AG04450 (cell line): ENCODE data around the gene OPHN1. TPM values are rescaled to one million over a fixed set of nuclear protein-coding genes. Genes with fewer than 3 reads are reported as not detected.

Experiments
- CTCF ChIA-PET: fragments of 300-600, 350-600 bp; formaldehyde crosslinking; extraction: SDS; loops from one replicate; lab custom pipeline; 2022; ENCODE audit warnings: antibody characterized with exemption, inconsistent platforms; lab: Charles Lee
- POLR2A ChIA-PET: fragments of 350-600 bp; formaldehyde crosslinking; extraction: SDS; loops from one replicate; lab custom pipeline; 2021; ENCODE audit warnings: antibody characterized with exemption, inconsistent platforms; lab: Yijun Ruan, JAX
- DNase-seq: peaks from one replicate; pipeline ENCODE4 v3.0.0-alpha.2; 2011; ENCODE audit warnings: low read depth, low spot score
- H3K27ac ChIP-seq: one replicate; pipeline ENCODE4 v1.5.1; 2012; ENCODE audit warnings: low read depth, low read length, control low read depth
- H3K27me3 ChIP-seq: one replicate; pipeline ENCODE4 v1.6.0; 2012; ENCODE audit warnings: low read length; ENCODE audit not compliant: control insufficient read depth, insufficient read depth
- H3K4me3 ChIP-seq: 2 replicates; pipeline ENCODE4 v1.5.1; 2011; ENCODE audit warnings: mild to moderate bottlenecking, low read depth, low read length, control low read depth
- H3K9me3 ChIP-seq: 2 replicates; pipeline ENCODE4 v1.5.1; 2012; ENCODE audit warnings: low read length; ENCODE audit not compliant: control insufficient read depth, insufficient read depth
- CTCF ChIP-seq: IDR thresholded peaks from 2 replicates; pipeline ENCODE4 v1.5.1; 2011; ENCODE audit warnings: low read depth, low read length, control low read depth, inconsistent platforms
- polyA plus RNA-seq: library from polyadenylated mRNA; depleted of rRNA; stranded (reverse); fragments of >200 nt; gene quantifications from 2 replicates; pipeline ENCODE4 v1.2.3, GENCODE V29; 2011

OPHN1 gene
- polyA plus RNA-seq, 1 experiment, result 6.7 TPM

DNA sequence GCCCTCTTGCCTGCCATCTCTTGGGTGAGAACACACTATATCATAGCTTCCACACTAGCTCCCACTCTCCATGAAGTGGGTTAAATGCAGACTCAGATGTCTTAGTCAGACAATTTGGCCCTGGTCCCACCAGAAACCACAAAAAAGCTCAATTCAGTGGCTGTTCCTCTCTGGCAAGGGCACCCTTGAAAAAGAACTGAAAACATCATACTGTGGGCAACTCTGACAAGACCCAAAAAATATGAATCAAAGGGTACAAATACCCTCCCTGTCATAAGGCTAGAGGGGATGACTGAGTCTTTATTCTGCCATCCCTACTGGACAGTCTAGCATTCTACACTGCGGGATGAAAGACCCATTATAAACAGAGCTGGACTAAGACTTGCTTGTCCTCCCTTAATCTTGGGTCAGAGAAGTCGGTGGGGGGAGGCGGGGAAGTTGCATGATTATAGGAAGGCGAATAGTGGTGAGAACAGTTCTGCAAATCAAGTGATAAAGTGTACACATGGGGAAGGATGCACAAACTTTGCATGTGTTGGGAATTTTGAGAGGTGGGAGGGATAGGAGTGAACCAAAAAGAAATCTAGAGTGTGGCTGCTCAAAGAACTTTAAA lies 172.1 kb downstream of the OPHN1 start:
- no peaks in the 10 kb centered on the region for H3K27me3 ChIP-seq
- ChIA-PET POLR2A (no interaction called here), CTCF (no interaction called here)
- H3K27ac ChIP-seq, result no peak overlapping the region
- H3K9me3 ChIP-seq, result no peaks in the 10 kb centered on the region
- no peak overlapping the region for H3K4me3 ChIP-seq
- DNase-seq, result no peak
- TF ChIP-seq CTCF, result no peak

DNA sequence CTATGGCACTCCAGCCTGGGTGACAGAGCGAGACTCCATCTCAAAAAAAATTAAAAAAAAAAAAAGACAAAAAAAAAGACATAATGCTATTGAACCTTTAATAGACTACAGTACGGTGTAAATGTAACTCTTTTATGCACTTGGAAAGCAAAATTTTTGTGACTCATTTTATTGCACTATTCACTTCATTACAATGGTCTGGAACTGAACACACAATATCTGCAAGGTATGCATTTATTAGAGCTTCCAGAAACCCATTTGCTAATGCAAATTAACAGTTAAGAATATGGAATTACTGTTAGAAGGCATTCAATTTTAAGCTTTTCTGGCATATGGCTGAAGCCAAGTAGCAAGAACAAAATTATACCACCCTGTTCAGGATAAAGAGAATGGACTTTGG lies 176.3 kb downstream of the OPHN1 start:
- CTCF ChIA-PET, result no interaction called here
- Histone ChIP-seq H3K4me3 (no peak overlapping the region), H3K27ac (no peak overlapping the region), H3K27me3 (no peaks in the 10 kb centered on the region), H3K9me3 (no peaks in the 10 kb centered on the region)
- TF ChIP-seq CTCF, result no peak
- POLR2A ChIA-PET, result no interaction called here
- DNase-seq, result no peak

DNA sequence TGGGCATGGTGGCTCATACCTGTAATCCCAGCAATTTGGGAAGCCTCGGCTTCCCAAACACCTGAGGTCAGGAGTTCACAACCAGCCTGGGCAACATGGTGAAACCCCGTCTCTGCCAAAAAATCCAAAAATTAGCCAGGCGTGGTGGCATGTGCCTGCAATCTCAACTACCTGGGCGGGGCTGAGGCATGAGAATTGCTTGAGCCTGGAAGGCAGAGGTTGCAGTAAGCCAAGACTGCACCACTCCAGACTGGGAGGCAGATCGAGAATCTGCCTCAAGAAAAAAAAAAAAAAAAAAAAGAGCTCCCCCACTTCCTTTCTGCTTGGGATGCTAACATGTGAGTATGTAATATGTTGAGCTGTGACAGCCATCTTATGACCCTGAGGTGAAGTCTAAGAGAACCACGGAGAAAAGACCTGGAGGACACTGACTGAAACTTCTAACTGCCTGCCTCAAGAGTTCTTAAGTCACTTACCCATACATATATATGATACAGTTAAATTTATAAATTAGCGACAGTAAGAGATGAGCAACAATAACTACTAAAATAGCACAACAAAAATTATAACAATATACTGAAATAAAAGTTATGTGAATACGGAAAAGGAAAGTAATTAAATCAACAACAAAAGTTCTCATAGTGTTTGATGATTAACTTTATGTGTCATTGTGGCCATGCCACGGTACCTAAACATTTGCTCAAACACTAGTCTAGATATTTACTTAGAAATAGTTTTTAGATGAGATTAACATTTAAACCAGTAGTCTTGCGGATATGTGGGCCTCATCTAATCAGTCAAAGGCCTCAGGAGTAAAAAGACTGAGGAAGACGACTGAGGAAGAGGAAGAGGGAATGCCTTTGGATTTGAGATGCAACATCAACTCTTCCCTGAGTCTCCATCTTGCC lies 178.3 kb downstream of the OPHN1 start:
- no peaks in the 10 kb centered on the region for H3K9me3 ChIP-seq
- CTCF ChIA-PET, result interaction anchor here (0.6 kb wide), 1 partner anchor 28 kb away, joined by 3 read pairs; no protein-coding TSS in a partner anchor
- H3K27me3 ChIP-seq, result no peaks in the 10 kb centered on the region
- POLR2A ChIA-PET, result interaction anchor here (0.6 kb wide), 1 partner anchor 87 kb away, joined by 5 read pairs; no protein-coding TSS in a partner anchor
- no peak for DNase-seq
- H3K27ac ChIP-seq, result no peak overlapping the region
- H3K4me3 ChIP-seq, result no peak overlapping the region
- no peak for TF ChIP-seq CTCF

- POLR2A ChIA-PET, result no interaction called here
- TF ChIP-seq CTCF, result no peak
- CTCF ChIA-PET, result interaction anchor here (0.6 kb wide), 1 partner anchor 71 kb away, joined by 6 read pairs; no protein-coding TSS in a partner anchor
- no peaks in the 10 kb centered on the region for H3K27me3 ChIP-seq
- DNase-seq, result no peak
- no peak overlapping the region for H3K27ac ChIP-seq
- H3K9me3 ChIP-seq, result no peaks in the 10 kb centered on the region
- no peak overlapping the region for H3K4me3 ChIP-seq
These were observed 180.6 kb downstream of the OPHN1 start for GRCh38 chrX:68252664-68253063.

GRCh38 chrX:68249903-68250302 lies 183.4 kb downstream of the OPHN1 start:
- no peak for DNase-seq
- H3K27ac ChIP-seq, result no peak overlapping the region
- H3K27me3 ChIP-seq, result no peaks in the 10 kb centered on the region
- POLR2A ChIA-PET, result no interaction called here
- CTCF ChIA-PET, result no interaction called here
- H3K4me3 ChIP-seq, result no peak overlapping the region
- no peak for TF ChIP-seq CTCF
- H3K9me3 ChIP-seq, result no peaks in the 10 kb centered on the region
